Body of pancreas (tissue), 4 donors: ENCODE data around the gene ATP5PD. TPM values are rescaled to one million over a fixed set of nuclear protein-coding genes. Genes with fewer than 3 reads are reported as not detected.
A peak's percentile ranks its signal among the peaks of the same experiment; 100 is the strongest.

ENCODE experiments used
- ATAC-seq: fragments of 150-250 bp; one replicate; pipeline ENCODE4 v1.9.1; 2016
- DNase-seq, 4 donors: peaks; one replicate each; pipeline ENCODE4 v3.0.0-alpha.2; 2019
- H3K27ac ChIP-seq, 4 donors: fragments of 200-600 bp; sonication (generic); 1 replicate in 3 of 4; 2 replicates in 1 of 4; pipeline versions ENCODE4 v1.5.1 to v1.6.1; 2016 to 2019; ENCODE audit warnings: mild to moderate bottlenecking in 1 of 4, mixed read lengths in 1 of 4, moderate library complexity in 1 of 4
- H3K27me3 ChIP-seq, 2 donors: fragments of 200-600 bp; sonication (generic); one replicate each; pipeline ENCODE4 v1.6.0; 2016; ENCODE audit warnings: mild to moderate bottlenecking in 1 of 2
- H3K36me3 ChIP-seq, 2 donors: fragments of 200-600 bp; sonication (generic); replicated peaks in 1 of 2; 2 replicates each; pipeline ENCODE4 v1.5.1; 2016; ENCODE audit warnings: low read depth in 2 of 2; ENCODE audit not compliant: insufficient read depth in 1 of 2
- H3K4me1 ChIP-seq: fragments of 200-600 bp; sonication (generic); one replicate; pipeline ENCODE4 v1.6.0; 2016
- H3K4me3 ChIP-seq, 2 donors: fragments of 200-600 bp; sonication (generic); 1 replicate in 1 of 2; 2 replicates in 1 of 2; pipeline ENCODE4 v1.5.1; 2016 to 2019
- H3K9me3 ChIP-seq, 3 donors: fragments of 200-600 bp; sonication (generic); 1 replicate in 2 of 3; 2 replicates in 1 of 3; pipeline ENCODE4 v1.5.1; 2016
- POLR2A ChIP-seq, 3 donors: fragments of 450-650 bp; IDR thresholded peaks; one replicate each; pipeline ENCODE4 v1.6.1; 2016; ENCODE audit warnings: antibody characterized with exemption in 3 of 3, mild to moderate bottlenecking in 2 of 3
- WGBS, 2 donors: methylation state at CpG; one replicate each; pipeline ENCODE4 v1.1.5; 2017; 5-methylcytosine and 5-hydroxymethylcytosine counted together
- intact Hi-C: fragments of 100-400 bp; cut with DNase I; formaldehyde crosslinking; loops from one replicate; pipeline ENCODE4 v1.15.1; 2023
- small RNA-seq: library from RNA; depleted of rRNA; stranded (forward); fragments of <200 nt; gene quantifications from one replicate; pipeline ENCODE3, GENCODE V24; 2016
- total RNA-seq, 2 donors: library from RNA; depleted of rRNA; stranded (reverse); fragments of >200 nt; gene quantifications; one replicate each; pipeline ENCODE4 v1.1.0, GENCODE V29; 2016
- TF ChIP-seq, protein P1 (sequence below), 7 experiments: fragments of 450-650 bp in 4 of 7; fragments of 200-600 bp in 3 of 7; sonication (generic) in 3 of 7; IDR thresholded peaks; one replicate each; pipeline ENCODE4 v1.5.1; 2016 to 2019; ENCODE audit warnings: antibody characterized with exemption in 7 of 7

ATP5PD gene
- total RNA-seq, 2 donors from 2014 or later, result 105 to 131 TPM

DNA sequence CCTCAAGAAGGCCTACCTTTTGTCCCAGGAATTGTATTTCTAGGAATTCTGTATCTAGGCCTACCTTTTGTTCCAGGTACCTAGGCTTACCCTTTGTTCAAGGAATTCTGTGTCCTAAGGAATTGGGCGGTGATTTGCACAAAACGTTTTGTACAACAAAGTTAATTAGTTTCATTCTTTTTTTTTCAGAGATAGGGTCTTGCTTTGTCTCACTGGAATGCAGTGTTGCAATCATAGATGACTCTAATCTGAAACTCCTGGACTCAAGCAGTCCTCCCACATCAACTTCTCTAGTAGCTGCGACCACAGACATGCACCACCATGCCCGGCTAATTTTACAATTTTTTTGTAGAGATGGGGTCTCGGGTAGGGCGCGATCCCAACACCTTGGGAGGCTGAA is 52.3 kb downstream of the ATP5PD start:
- intact Hi-C loops, result no loop called here
- Histone ChIP-seq H3K27me3 (no peaks in the 10 kb centered on the region), H3K27ac (peak overlapping the region; percentile 44 to 88 (median 82)), H3K4me1 (peaks cover 58% of the 10 kb centered on the region), H3K4me3 (no peak overlapping the region), H3K9me3 (no peaks in the 10 kb centered on the region), H3K36me3 (no peaks in the 10 kb centered on the region)
- DNase-seq (no peak), ATAC-seq (no peak)
- TF ChIP-seq POLR2A (IDR thresholded peaks at IDR 0.05), result no peak
- TF ChIP-seq, protein P1, sequence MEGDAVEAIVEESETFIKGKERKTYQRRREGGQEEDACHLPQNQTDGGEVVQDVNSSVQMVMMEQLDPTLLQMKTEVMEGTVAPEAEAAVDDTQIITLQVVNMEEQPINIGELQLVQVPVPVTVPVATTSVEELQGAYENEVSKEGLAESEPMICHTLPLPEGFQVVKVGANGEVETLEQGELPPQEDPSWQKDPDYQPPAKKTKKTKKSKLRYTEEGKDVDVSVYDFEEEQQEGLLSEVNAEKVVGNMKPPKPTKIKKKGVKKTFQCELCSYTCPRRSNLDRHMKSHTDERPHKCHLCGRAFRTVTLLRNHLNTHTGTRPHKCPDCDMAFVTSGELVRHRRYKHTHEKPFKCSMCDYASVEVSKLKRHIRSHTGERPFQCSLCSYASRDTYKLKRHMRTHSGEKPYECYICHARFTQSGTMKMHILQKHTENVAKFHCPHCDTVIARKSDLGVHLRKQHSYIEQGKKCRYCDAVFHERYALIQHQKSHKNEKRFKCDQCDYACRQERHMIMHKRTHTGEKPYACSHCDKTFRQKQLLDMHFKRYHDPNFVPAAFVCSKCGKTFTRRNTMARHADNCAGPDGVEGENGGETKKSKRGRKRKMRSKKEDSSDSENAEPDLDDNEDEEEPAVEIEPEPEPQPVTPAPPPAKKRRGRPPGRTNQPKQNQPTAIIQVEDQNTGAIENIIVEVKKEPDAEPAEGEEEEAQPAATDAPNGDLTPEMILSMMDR (IDR thresholded peaks at IDR 0.05), result no peak
- WGBS, 2 donors, result 63 to 73% methylated on average over 7 of the region's 7 CpGs

DNA sequence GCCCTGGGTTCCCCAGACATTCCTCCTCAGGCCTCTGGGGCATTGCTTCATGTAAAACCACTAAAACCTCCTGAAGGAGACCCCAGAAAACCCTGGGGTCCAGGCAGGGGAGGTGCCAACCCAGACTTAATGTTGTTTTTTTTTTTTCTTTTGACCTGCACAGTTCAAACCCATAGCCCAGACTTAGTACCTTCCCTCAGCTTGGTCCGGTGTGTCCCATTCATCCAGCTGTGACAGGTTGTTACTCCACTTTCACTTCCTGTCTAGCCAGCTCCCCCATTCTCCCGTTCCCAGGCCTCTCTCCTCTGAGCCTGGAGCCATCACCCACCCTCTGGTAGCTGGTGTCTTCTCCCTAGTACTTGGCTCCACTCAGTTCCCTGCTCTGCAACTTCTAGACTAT is 54.5 kb downstream of the ATP5PD start:
- peak overlapping the region; percentile 79 to 88 (median 85) for H3K27ac ChIP-seq
- 33 to 42% methylated on average over 2 of the region's 2 CpGs for WGBS, 2 donors
- TF ChIP-seq, protein P1 (IDR thresholded peaks at IDR 0.05), result no peak
- TF ChIP-seq POLR2A (IDR thresholded peaks at IDR 0.05), result no peak
- peak in 2 of 4 donors; percentile 16 to 30 for DNase-seq
- ATAC-seq, result no peak
- intact Hi-C loops, result no loop called here
- no peak overlapping the region for H3K4me3 ChIP-seq
- no peaks in the 10 kb centered on the region for H3K9me3 ChIP-seq
- H3K36me3 ChIP-seq, result no peaks in the 10 kb centered on the region
- H3K4me1 ChIP-seq, result peaks cover 76% of the 10 kb centered on the region
- no peaks in the 10 kb centered on the region for H3K27me3 ChIP-seq

DNA sequence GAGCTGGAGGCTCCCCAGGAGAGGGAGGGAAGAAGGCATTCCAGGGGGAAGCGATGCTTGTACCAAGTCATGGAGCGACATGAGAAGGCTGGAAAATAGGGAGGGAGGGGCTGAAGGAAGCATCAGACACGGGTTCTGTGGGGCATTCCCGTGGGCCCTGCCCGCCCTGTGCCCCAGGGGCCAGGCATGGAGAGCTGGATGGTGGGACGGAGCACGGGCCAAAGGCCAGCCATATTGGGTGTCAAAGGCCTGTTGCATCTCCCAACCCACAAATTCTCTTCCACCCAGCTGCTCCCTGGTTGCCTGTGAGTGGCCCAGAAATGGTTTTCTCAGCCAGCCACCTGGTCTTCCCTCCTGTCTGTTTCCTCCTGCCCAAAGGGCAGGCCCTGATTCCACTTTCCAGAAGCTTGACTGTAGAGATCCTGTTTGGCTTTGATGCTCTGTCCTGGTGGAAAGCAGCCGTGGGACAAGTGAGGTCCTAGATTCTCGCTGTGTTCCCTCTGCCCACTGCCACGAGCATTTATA is 56.1 kb downstream of the ATP5PD start:
- no peaks in the 10 kb centered on the region for H3K9me3 ChIP-seq
- intact Hi-C loops, result no loop called here

More for the DNA sequence above, 56.1 kb downstream of the ATP5PD start:
- Histone ChIP-seq H3K4me3 (no peak overlapping the region), H3K36me3 (no peaks in the 10 kb centered on the region), H3K4me1 (peaks cover 78% of the 10 kb centered on the region), H3K27me3 (no peaks in the 10 kb centered on the region), H3K27ac (peak overlapping the region in 3 of 4 donors; percentile 79 to 88 (median 85))
- TF ChIP-seq, protein P1 (IDR thresholded peaks at IDR 0.05), result no peak
- TF ChIP-seq POLR2A (IDR thresholded peaks at IDR 0.05), result no peak
- 82 to 83% methylated on average over 10 of the region's 10 CpGs for WGBS, 2 donors
- DNase-seq (no peak), ATAC-seq (no peak)

Small RNA genes within 50 kb of the gene (small RNA-seq; reads per million reads assigned to genes)
- gene AC111186.1 (not detected), gene RF00019 (not detected), gene RN7SL573P (not detected), gene RNU6-362P (not detected)

Other genes with a start within 250 kb of the ATP5PD start
- gene GRIN2C, start 187.1 kb downstream of the ATP5PD start, total RNA-seq, result not detected
- gene FDXR, start 174.0 kb downstream of the ATP5PD start, total RNA-seq, result 10 to 100 TPM; 14.3 to 25.7 TPM
- not detected for gene FADS6, start 153.3 kb downstream of the ATP5PD start, total RNA-seq
- under 1 TPM in 1 of 2 donors, not detected in 1; under 0.01 TPM for gene USH1G, start 123.7 kb downstream of the ATP5PD start, total RNA-seq
- not detected for gene OTOP2, start 122.7 kb downstream of the ATP5PD start, total RNA-seq
- gene OTOP3, start 111.1 kb downstream of the ATP5PD start, total RNA-seq, result 1 to 10 TPM in 1 of 2 donors, under 1 TPM in 1; 0.66 to 2.3 TPM
- 100 to 1,000 TPM; 157 to 164 TPM for gene HID1, start 74.2 kb downstream of the ATP5PD start, total RNA-seq
- gene CDR2L, start 59.3 kb downstream of the ATP5PD start, total RNA-seq, result 10 to 100 TPM; 11.9 to 18.5 TPM
- 10 to 100 TPM in 1 of 2 donors, not detected in 1; 16.9 TPM for gene MRPL58, start 34.3 kb downstream of the ATP5PD start, total RNA-seq
- 10 to 100 TPM; 11.2 to 12.7 TPM for gene KCTD2, start 256 bp upstream of the ATP5PD start, total RNA-seq
- 10 to 100 TPM in 1 of 2 donors, 1 to 10 TPM in 1; 2.1 to 14.8 TPM for gene SLC16A5, start 41.0 kb upstream of the ATP5PD start, total RNA-seq
- 1 to 10 TPM; 6.7 to 7.9 TPM for gene ARMC7, start 63.0 kb upstream of the ATP5PD start, total RNA-seq
- 10 to 100 TPM; 69.9 to 71.3 TPM for gene NT5C, start 84.8 kb upstream of the ATP5PD start, total RNA-seq
- gene JPT1, start 107.5 kb upstream of the ATP5PD start, total RNA-seq, result 10 to 100 TPM; 17.4 to 42.5 TPM
- 10 to 100 TPM; 25.1 to 25.2 TPM for gene SUMO2, start 136.0 kb upstream of the ATP5PD start, total RNA-seq
- 10 to 100 TPM; 19.7 to 40.2 TPM for gene NUP85, start 158.7 kb upstream of the ATP5PD start, total RNA-seq
- 10 to 100 TPM; 13.5 to 24.1 TPM for gene GGA3, start 214.6 kb upstream of the ATP5PD start, total RNA-seq
- 10 to 100 TPM; 13.7 to 25.4 TPM for gene MRPS7, start 214.9 kb upstream of the ATP5PD start, total RNA-seq
- gene MIF4GD, start 224.3 kb upstream of the ATP5PD start, total RNA-seq, result 10 to 100 TPM; 20.5 to 26.4 TPM
- 1 to 10 TPM; 7.6 to 8.3 TPM for gene SLC25A19, start 242.5 kb upstream of the ATP5PD start, total RNA-seq